PFSK-1 (cell line): Measurements from ENCODE around the gene MMP15.
A peak's percentile ranks its signal among the peaks of the same experiment; 100 is the strongest.

Source experiments
- FOXP2 ChIP-seq: optimal IDR thresholded peaks from 2 replicates; pipeline ENCODE3; 2011; ENCODE audit warnings: borderline replicate concordance, control low read depth, inconsistent platforms; ENCODE audit not compliant: insufficient read depth; ENCODE audit errors: extremely low read length, extremely low read depth
- POLR2AphosphoS5 ChIP-seq: IDR thresholded peaks from 2 replicates; pipeline ENCODE4 v1.6.1; 2012; ENCODE audit warnings: low read depth, mild to moderate bottlenecking, control low read depth, low read length, moderate library complexity
- SIN3A ChIP-seq: IDR thresholded peaks from 2 replicates; pipeline ENCODE4 v1.6.1; 2012; ENCODE audit warnings: mild to moderate bottlenecking, low read length, moderate library complexity, borderline replicate concordance; ENCODE audit not compliant: insufficient read depth
- TAF1 ChIP-seq: IDR thresholded peaks from 2 replicates; pipeline ENCODE4 v1.6.1; 2012; ENCODE audit warnings: low read length, control low read depth, borderline replicate concordance; ENCODE audit not compliant: insufficient read depth
- TF ChIP-seq, protein P1 (sequence below), 2 experiments: IDR thresholded peaks; 2 replicates each; pipeline versions ENCODE4 v1.6.1 to v1.8.0; 2011 to 2012; ENCODE audit warnings: low read depth in 2 of 2, low read length in 2 of 2, control low read depth in 1 of 2, inconsistent platforms in 1 of 2, mild to moderate bottlenecking in 1 of 2, moderate library complexity in 1 of 2; ENCODE audit not compliant: insufficient read depth in 1 of 2

The MMP15 gene

DNA sequence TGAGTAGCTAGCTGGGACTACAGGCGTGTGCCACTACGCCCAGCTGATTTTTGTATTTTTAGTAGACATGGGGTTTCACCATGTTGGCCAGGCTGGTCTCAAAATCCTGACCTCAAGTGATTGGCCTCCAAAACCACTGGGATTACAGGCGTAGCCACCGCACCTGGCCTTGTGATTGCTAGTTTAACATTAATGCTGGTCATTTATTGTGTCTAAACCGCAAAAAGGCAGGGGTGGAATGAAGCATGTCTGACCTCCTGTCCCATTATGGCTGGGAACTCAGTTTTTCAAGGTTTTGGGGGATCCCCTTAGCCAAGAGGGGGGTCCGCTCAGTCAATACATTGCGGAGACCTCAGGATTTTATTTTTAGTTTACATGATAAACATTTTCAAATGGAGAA, 43.9 kb upstream of the MMP15 start:
- TF ChIP-seq TAF1 (no peak), FOXP2 (no peak), SIN3A (no peak), POLR2AphosphoS5 (no peak)
- TF ChIP-seq, protein P1, sequence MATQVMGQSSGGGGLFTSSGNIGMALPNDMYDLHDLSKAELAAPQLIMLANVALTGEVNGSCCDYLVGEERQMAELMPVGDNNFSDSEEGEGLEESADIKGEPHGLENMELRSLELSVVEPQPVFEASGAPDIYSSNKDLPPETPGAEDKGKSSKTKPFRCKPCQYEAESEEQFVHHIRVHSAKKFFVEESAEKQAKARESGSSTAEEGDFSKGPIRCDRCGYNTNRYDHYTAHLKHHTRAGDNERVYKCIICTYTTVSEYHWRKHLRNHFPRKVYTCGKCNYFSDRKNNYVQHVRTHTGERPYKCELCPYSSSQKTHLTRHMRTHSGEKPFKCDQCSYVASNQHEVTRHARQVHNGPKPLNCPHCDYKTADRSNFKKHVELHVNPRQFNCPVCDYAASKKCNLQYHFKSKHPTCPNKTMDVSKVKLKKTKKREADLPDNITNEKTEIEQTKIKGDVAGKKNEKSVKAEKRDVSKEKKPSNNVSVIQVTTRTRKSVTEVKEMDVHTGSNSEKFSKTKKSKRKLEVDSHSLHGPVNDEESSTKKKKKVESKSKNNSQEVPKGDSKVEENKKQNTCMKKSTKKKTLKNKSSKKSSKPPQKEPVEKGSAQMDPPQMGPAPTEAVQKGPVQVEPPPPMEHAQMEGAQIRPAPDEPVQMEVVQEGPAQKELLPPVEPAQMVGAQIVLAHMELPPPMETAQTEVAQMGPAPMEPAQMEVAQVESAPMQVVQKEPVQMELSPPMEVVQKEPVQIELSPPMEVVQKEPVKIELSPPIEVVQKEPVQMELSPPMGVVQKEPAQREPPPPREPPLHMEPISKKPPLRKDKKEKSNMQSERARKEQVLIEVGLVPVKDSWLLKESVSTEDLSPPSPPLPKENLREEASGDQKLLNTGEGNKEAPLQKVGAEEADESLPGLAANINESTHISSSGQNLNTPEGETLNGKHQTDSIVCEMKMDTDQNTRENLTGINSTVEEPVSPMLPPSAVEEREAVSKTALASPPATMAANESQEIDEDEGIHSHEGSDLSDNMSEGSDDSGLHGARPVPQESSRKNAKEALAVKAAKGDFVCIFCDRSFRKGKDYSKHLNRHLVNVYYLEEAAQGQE (IDR thresholded peaks at IDR 0.05; ENCODE audit: insufficient read depth in 1 of 2, low read depth in 2 of 2, low read length in 2 of 2) = no peak

DNA sequence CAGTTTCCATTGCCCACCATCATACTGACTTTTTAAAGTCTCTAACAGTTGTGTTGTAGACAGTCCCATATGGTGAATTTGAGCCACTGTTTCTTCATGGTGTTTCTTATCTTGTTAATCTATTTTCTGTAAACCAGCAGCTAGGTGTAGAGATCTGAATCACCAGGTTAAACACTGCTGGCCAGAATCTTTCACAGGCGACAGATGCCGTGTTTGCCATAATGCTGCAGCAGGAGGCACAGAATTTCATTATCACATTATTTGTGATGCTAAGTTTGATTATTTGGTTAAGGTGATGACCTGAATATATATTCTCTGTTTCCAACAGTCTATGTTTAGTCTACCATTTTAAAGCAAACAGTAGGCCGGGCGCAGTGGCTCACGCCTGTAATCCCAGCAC, 43.2 kb upstream of the MMP15 start:
- TF ChIP-seq SIN3A (no peak), POLR2AphosphoS5 (no peak), FOXP2 (no peak), TAF1 (no peak)
- TF ChIP-seq, protein P1 (IDR thresholded peaks at IDR 0.05; ENCODE audit: insufficient read depth in 1 of 2, low read depth in 2 of 2, low read length in 2 of 2) = no peak

DNA sequence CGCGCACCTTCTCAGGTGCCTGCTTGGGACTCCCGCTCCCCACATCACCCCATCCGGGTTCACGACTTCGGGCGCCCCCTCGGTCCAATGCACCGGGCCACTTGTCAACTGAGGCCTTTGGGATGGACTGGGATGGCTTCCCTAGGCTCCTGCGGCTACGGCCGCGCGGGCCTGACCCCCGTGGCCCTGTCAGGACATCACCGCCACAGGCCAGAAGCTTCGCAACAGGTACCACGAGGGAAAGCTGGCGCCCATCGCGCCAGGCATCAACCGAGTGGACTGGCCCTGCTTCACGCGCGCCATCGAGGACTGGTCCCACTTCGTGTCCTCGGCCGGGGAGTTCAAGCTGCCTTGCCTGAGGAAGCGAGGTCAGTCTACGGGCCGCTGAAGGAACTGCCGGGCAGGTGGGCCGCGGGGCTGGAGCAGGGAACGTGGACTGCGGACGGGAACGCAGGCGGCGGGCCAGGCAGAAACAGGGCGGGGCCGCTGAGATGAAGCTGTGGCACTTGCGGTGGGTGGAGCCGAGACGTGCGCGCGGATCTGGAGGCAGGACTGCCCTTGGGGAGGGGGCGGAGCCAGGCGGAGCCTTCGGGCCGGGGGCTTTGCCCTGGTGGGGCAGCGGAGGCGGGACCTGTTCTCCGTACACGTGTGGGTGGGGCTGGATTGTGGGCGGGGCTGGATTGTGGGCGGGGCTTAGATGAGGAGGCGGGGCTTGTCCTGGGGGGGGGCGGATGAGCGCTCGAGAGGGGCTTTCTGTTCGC, 40.9 kb upstream of the MMP15 start:
- no peak; the same call in 1 of the 2 replicates for TF ChIP-seq POLR2AphosphoS5
- peak; percentile 6 for TF ChIP-seq FOXP2
- TF ChIP-seq TAF1 = no peak

DNA sequence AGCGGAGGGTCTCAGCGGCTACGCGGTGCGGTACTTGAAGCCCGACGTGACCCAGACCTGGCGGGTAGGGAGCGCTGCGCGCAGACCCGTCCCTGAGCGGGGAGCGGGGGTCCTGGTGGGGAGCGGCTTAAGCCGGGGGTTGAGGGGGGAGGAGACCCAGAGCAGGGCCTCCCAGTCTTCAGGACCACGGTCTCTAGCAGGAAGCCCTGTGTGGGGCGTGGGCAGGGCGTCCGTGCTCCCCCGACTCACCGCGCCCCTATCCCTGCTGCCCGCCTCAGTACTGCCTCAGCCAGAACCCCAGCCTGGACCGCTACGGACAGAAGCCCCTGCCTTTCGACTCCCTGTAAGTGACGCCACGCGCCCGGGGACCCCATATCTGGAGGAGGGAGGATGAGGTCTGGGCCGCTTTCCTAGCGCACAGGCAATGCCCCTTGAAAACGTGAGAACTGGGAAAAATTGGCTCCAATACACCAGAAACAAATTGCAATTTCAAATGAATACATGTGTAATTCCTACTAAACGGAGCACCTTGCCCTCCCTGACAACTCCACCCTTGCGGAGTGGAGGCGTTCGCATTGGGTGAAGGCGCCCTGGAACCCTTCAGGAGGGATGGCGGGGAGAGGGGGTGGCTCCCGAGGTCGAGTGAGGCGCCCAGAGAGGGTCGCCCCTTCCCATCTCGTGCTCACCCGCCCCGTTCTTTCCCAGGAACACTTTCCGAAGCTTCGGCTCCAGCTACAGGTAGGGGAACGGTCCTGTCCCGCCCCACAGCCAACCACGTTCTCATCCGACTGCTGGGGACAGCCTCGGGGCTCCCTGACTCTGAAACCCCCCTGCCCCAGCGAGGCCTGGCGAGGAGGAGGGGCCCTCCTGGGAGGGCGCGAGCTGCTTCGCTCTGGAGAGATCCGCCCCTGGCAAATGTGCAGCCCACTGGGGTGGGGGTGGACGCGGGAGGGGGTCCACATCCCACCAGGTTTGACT, 40.1 kb upstream of the MMP15 start:
- TF ChIP-seq POLR2AphosphoS5 (no peak; the same call in 1 of the 2 replicates), TAF1 (no peak), FOXP2 (no peak), SIN3A (no peak)
- TF ChIP-seq, protein P1 (IDR thresholded peaks at IDR 0.05; ENCODE audit: insufficient read depth in 1 of 2, low read depth in 2 of 2, low read length in 2 of 2) = no peak

DNA sequence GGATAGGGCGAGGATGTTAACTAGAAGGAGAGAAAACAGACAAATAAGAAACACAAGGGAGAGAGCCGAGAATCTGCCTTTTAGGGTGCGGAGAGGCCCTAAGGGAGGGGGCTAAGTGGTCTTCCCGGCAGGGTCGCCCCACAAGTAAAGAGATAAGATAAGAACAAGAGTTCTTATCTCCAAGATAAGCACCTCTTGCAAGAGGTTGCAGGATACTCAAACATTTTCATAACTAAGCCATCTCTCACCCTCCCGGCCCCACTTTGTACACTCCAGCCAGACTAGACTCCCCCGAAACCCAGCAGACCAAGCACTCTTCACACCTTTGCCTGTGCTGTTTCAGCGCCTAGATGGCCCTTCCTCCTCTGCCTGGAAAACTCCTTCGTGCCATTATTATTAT, 39.4 kb upstream of the MMP15 start:
- TF ChIP-seq SIN3A = no peak
- TF ChIP-seq FOXP2 = no peak
- TF ChIP-seq, protein P1 (IDR thresholded peaks at IDR 0.05; ENCODE audit: insufficient read depth in 1 of 2, low read depth in 2 of 2, low read length in 2 of 2) = no peak
- no peak for TF ChIP-seq POLR2AphosphoS5
- TF ChIP-seq TAF1 = no peak
